Esophagus muscularis mucosa (tissue), 4 donors: ENCODE measurements around the gene DAB1. TPM values are rescaled to one million over a fixed set of nuclear protein-coding genes. Genes with fewer than 3 reads are reported as not detected.

ENCODE experiments used
- DNase-seq: peaks from one replicate; pipeline ENCODE4 v3.0.0-alpha.2; 2017; ENCODE audit errors: extremely low spot score
- H3K27ac ChIP-seq, 4 donors: fragments of 200-600 bp; sonication (generic); replicated peaks in 1 of 4; 1 replicate in 3 of 4; 2 replicates in 1 of 4; pipeline ENCODE4 v1.5.1; 2016 to 2019; ENCODE audit warnings: mild to moderate bottlenecking in 1 of 4
- H3K27me3 ChIP-seq, 4 donors: fragments of 200-600 bp; sonication (generic); one replicate each; pipeline versions ENCODE4 v1.5.1 to v1.6.0; 2016 to 2019
- H3K36me3 ChIP-seq, 4 donors: fragments of 200-600 bp; sonication (generic); one replicate each; pipeline ENCODE4 v1.5.1; 2016 to 2019
- H3K4me1 ChIP-seq, 4 donors: fragments of 200-600 bp; sonication (generic); one replicate each; pipeline ENCODE4 v1.5.1; 2016 to 2019
- H3K4me3 ChIP-seq, 4 donors: fragments of 200-600 bp; sonication (generic); 1 replicate in 2 of 4; 2 replicates in 2 of 4; pipeline ENCODE4 v1.5.1; 2016 to 2019; ENCODE audit warnings: mild to moderate bottlenecking in 4 of 4, moderate library complexity in 1 of 4
- H3K9me3 ChIP-seq, 4 donors: fragments of 200-600 bp; sonication (generic); 1 replicate in 3 of 4; 2 replicates in 1 of 4; pipeline ENCODE4 v1.5.1; 2016 to 2019
- CTCF ChIP-seq, 3 experiments: fragments of 200-600 bp in 2 of 3; fragments of 450-650 bp in 1 of 3; sonication (generic) in 2 of 3; IDR thresholded peaks; one replicate each; pipeline ENCODE4 v1.5.1; 2017 to 2019; ENCODE audit warnings: antibody characterized with exemption in 3 of 3, mild to moderate bottlenecking in 2 of 3, moderate library complexity in 1 of 3
- EP300 ChIP-seq: sonication (generic); formaldehyde crosslinking; IDR thresholded peaks from one replicate; pipeline ENCODE4 v1.6.1; 2017; ENCODE audit warnings: antibody characterized with exemption
- POLR2A ChIP-seq: fragments of 450-650 bp; IDR thresholded peaks from one replicate; pipeline ENCODE4 v1.6.1; 2017; ENCODE audit warnings: antibody characterized with exemption, moderate library complexity, mild to moderate bottlenecking, low read depth
- POLR2AphosphoS5 ChIP-seq, 2 donors: sonication (generic); formaldehyde crosslinking; IDR thresholded peaks; one replicate each; pipeline ENCODE4 v1.6.1; 2017; ENCODE audit warnings: antibody characterized with exemption in 2 of 2
- WGBS: methylation state at CpG from one replicate; pipeline ENCODE4 v1.1.5; 2018; 5-methylcytosine and 5-hydroxymethylcytosine counted together
- intact Hi-C: fragments of 100-400 bp; cut with DNase I; formaldehyde crosslinking; loops from one replicate; pipeline ENCODE4 v1.15.1; 2023
- total RNA-seq, 4 donors: library from RNA; depleted of rRNA; stranded (reverse); fragments of >200 nt; gene quantifications; one replicate each; pipeline versions ENCODE4 v1.1.0 to v1.2.1, GENCODE V29; 2016

The DAB1 gene
- total RNA-seq, 4 donors from 2014 or later = 0.26 to 1.3 (median 0.37) TPM

GRCh38 chr1:57294177-57294576, 129.7 kb downstream of the DAB1 start:
- H3K9me3 ChIP-seq = no peaks in the 10 kb centered on the region
- intact Hi-C loops = no loop called here
- no peaks in the 10 kb centered on the region for H3K27me3 ChIP-seq
- no peak for DNase-seq
- no peak overlapping the region for H3K27ac ChIP-seq
- H3K4me3 ChIP-seq = no peak overlapping the region
- H3K4me1 ChIP-seq = no peaks in the 10 kb centered on the region
- no peaks in the 10 kb centered on the region for H3K36me3 ChIP-seq
- TF ChIP-seq POLR2A (no peak), POLR2AphosphoS5 (IDR thresholded peaks at IDR 0.05) (no peak), EP300 (no peak), CTCF (IDR thresholded peaks at IDR 0.05) (no peak)

GRCh38 chr1:57293214-57293613, 130.6 kb downstream of the DAB1 start:
- intact Hi-C loops = no loop called here
- 79% methylated on average over 3 of the region's 3 CpGs for WGBS
- no peak for DNase-seq

GRCh38 chr1:57289781-57290180, 134.1 kb downstream of the DAB1 start:
- H3K36me3 ChIP-seq = no peaks in the 10 kb centered on the region
- 69% methylated on average over 2 of the region's 2 CpGs for WGBS
- H3K9me3 ChIP-seq = no peaks in the 10 kb centered on the region
- peaks cover 0 to 4% (median 0%) of the 10 kb centered on the region in 4 donors for H3K27me3 ChIP-seq
- no peak for DNase-seq
- no peak overlapping the region for H3K4me3 ChIP-seq
- no peak for TF ChIP-seq POLR2A
- intact Hi-C loops = no loop called here
- H3K27ac ChIP-seq = no peak overlapping the region
- H3K4me1 ChIP-seq = no peaks in the 10 kb centered on the region

More at GRCh38 chr1:57293214-57293613, 130.6 kb downstream of the DAB1 start:
- Histone ChIP-seq H3K36me3 (no peaks in the 10 kb centered on the region), H3K4me3 (no peak overlapping the region), H3K27me3 (no peaks in the 10 kb centered on the region), H3K4me1 (no peaks in the 10 kb centered on the region), H3K9me3 (no peaks in the 10 kb centered on the region), H3K27ac (no peak overlapping the region)
- TF ChIP-seq POLR2AphosphoS5 (IDR thresholded peaks at IDR 0.05) (no peak), POLR2A (no peak), EP300 (no peak), CTCF (IDR thresholded peaks at IDR 0.05) (no peak)

- Histone ChIP-seq H3K27ac (no peak overlapping the region), H3K27me3 (peaks cover 0 to 4% (median 0%) of the 10 kb centered on the region in 4 donors), H3K4me3 (no peak overlapping the region), H3K9me3 (no peaks in the 10 kb centered on the region), H3K4me1 (no peaks in the 10 kb centered on the region), H3K36me3 (no peaks in the 10 kb centered on the region)
- WGBS = 91% methylated on average over 2 of the region's 2 CpGs
- DNase-seq = no peak
- intact Hi-C loops = no loop called here
- TF ChIP-seq POLR2AphosphoS5 (IDR thresholded peaks at IDR 0.05) = no peak
- no peak for TF ChIP-seq CTCF (IDR thresholded peaks at IDR 0.05)
- TF ChIP-seq EP300 = no peak
- TF ChIP-seq POLR2A = no peak
These were observed 137.9 kb downstream of the DAB1 start for GRCh38 chr1:57285992-57286391.

GRCh38 chr1:57282411-57282810, 141.4 kb downstream of the DAB1 start:
- H3K27ac ChIP-seq = no peak overlapping the region
- H3K4me1 ChIP-seq = no peaks in the 10 kb centered on the region
- intact Hi-C loops = no loop called here
- H3K9me3 ChIP-seq = no peaks in the 10 kb centered on the region
- 78% methylated on average over 2 of the region's 2 CpGs for WGBS
- TF ChIP-seq POLR2A (no peak), EP300 (no peak), POLR2AphosphoS5 (IDR thresholded peaks at IDR 0.05) (no peak), CTCF (IDR thresholded peaks at IDR 0.05) (no peak)
- H3K36me3 ChIP-seq = no peaks in the 10 kb centered on the region
- no peak overlapping the region for H3K4me3 ChIP-seq
- H3K27me3 ChIP-seq = peaks cover 0 to 4% (median 0%) of the 10 kb centered on the region in 4 donors
- DNase-seq = no peak
